ENCODE data around the gene TGFB3. TPM values are rescaled to one million over a fixed set of nuclear protein-coding genes. Genes with fewer than 3 reads are reported as not detected.
"Not testable (repeated sequence)": the region's sequence is repeated elsewhere in the genome, so short reads cannot be mapped to it uniquely, and the experiment has no call there.

The TGFB3 gene
- total RNA-seq, 1 experiment from 2014 or later = 10.0 TPM

GRCh38 chr14:76011930-76012329 lies 30.1 kb upstream of the TGFB3 start:
- Histone ChIP-seq H3K4me2 (ENCODE audit: low read depth, low read length, poor library complexity, severe bottlenecking) (no peak overlapping the region), H3K9me3 (ENCODE audit: low read length) (no peaks in the 10 kb centered on the region), H3K4me1 (ENCODE audit: low read length) (peaks cover 15% of the 10 kb centered on the region), H3K27ac (ENCODE audit: low read length) (no peak overlapping the region), H3K36me3 (ENCODE audit: insufficient read depth, low read length) (peaks cover 6% of the 10 kb centered on the region), H2AFZ (ENCODE audit: low read length) (no peak overlapping the region), H3K27me3 (ENCODE audit: low read length) (no peaks in the 10 kb centered on the region), H3K79me2 (ENCODE audit: low read length) (peaks cover 6% of the 10 kb centered on the region; the same call in 1 of the 2 replicates), H3K4me3 (ENCODE audit: low read length) (no peak overlapping the region), H3K9ac (ENCODE audit: low read length) (no peak overlapping the region), H3K9me2 (replicated peaks; ENCODE audit: insufficient read depth, low read length) (no peaks in the 10 kb centered on the region), H4K20me1 (ENCODE audit: insufficient read depth, low read depth, low read length) (no peaks in the 10 kb centered on the region)
- no peak for DNase-seq

GRCh38 chr14:76009627-76010026 lies 27.8 kb upstream of the TGFB3 start:
- not testable (repeated sequence) for H3K9ac ChIP-seq (ENCODE audit: low read length); H3K4me2 ChIP-seq (ENCODE audit: low read depth, low read length, poor library complexity, severe bottlenecking); H3K27me3 ChIP-seq (ENCODE audit: low read length); H3K27ac ChIP-seq (ENCODE audit: low read length); H3K4me1 ChIP-seq (ENCODE audit: low read length); H4K20me1 ChIP-seq (ENCODE audit: insufficient read depth, low read depth, low read length); H3K9me2 ChIP-seq (replicated peaks; ENCODE audit: insufficient read depth, low read length); H3K4me3 ChIP-seq (ENCODE audit: low read length); DNase-seq; H3K79me2 ChIP-seq (ENCODE audit: low read length); H2AFZ ChIP-seq (ENCODE audit: low read length); H3K36me3 ChIP-seq (ENCODE audit: insufficient read depth, low read length); H3K9me3 ChIP-seq (ENCODE audit: low read length)

- H3K9me3 ChIP-seq (ENCODE audit: low read length) = 0 out of 2 replicates have a peak, but pooled peaks cover 3% of the 10 kb centered on the region
- H4K20me1 ChIP-seq (ENCODE audit: insufficient read depth, low read depth, low read length) = no peaks in the 10 kb centered on the region
- no peaks in the 10 kb centered on the region for H3K9me2 ChIP-seq (replicated peaks; ENCODE audit: insufficient read depth, low read length)
- H2AFZ ChIP-seq (ENCODE audit: low read length) = no peak overlapping the region
- peaks cover 14% of the 10 kb centered on the region for H3K36me3 ChIP-seq (ENCODE audit: insufficient read depth, low read length)
- H3K27me3 ChIP-seq (ENCODE audit: low read length) = no peaks in the 10 kb centered on the region
- no peaks in the 10 kb centered on the region for H3K79me2 ChIP-seq (ENCODE audit: low read length)
- no peak overlapping the region for H3K9ac ChIP-seq (ENCODE audit: low read length)
- no peak overlapping the region for H3K27ac ChIP-seq (ENCODE audit: low read length)
- H3K4me1 ChIP-seq (ENCODE audit: low read length) = no peaks in the 10 kb centered on the region
- H3K4me2 ChIP-seq (ENCODE audit: low read depth, low read length, poor library complexity, severe bottlenecking) = no peak overlapping the region
- no peak overlapping the region for H3K4me3 ChIP-seq (ENCODE audit: low read length)
- DNase-seq = no peak
Observed at GRCh38 chr14:76007852-76008251, 26.1 kb upstream of the TGFB3 start.

- no peak for DNase-seq
- Histone ChIP-seq H3K27me3 (ENCODE audit: low read length) (no peaks in the 10 kb centered on the region), H3K9ac (ENCODE audit: low read length) (no peak overlapping the region), H3K9me3 (ENCODE audit: low read length) (0 out of 2 replicates have a peak, but pooled peaks cover 3% of the 10 kb centered on the region), H2AFZ (ENCODE audit: low read length) (no peak overlapping the region), H4K20me1 (ENCODE audit: insufficient read depth, low read depth, low read length) (no peaks in the 10 kb centered on the region), H3K36me3 (ENCODE audit: insufficient read depth, low read length) (peaks cover 14% of the 10 kb centered on the region), H3K4me1 (ENCODE audit: low read length) (no peaks in the 10 kb centered on the region), H3K79me2 (ENCODE audit: low read length) (no peaks in the 10 kb centered on the region), H3K9me2 (replicated peaks; ENCODE audit: insufficient read depth, low read length) (no peaks in the 10 kb centered on the region), H3K4me2 (ENCODE audit: low read depth, low read length, poor library complexity, severe bottlenecking) (no peak overlapping the region), H3K27ac (ENCODE audit: low read length) (no peak overlapping the region), H3K4me3 (ENCODE audit: low read length) (no peak overlapping the region)
Observed at GRCh38 chr14:76007379-76007778, 25.6 kb upstream of the TGFB3 start.

- no peaks in the 10 kb centered on the region for H4K20me1 ChIP-seq (ENCODE audit: insufficient read depth, low read depth, low read length)
- no peak overlapping the region for H3K27ac ChIP-seq (ENCODE audit: low read length)
- H3K4me3 ChIP-seq (ENCODE audit: low read length) = no peak overlapping the region
- DNase-seq = no peak
- H3K9me3 ChIP-seq (ENCODE audit: low read length) = 0 out of 2 replicates have a peak, but pooled peaks cover 3% of the 10 kb centered on the region
- H3K27me3 ChIP-seq (ENCODE audit: low read length) = no peaks in the 10 kb centered on the region
- no peak overlapping the region for H3K4me2 ChIP-seq (ENCODE audit: low read depth, low read length, poor library complexity, severe bottlenecking)
- no peaks in the 10 kb centered on the region for H3K4me1 ChIP-seq (ENCODE audit: low read length)
- H3K36me3 ChIP-seq (ENCODE audit: insufficient read depth, low read length) = peaks cover 14% of the 10 kb centered on the region
- H3K79me2 ChIP-seq (ENCODE audit: low read length) = no peaks in the 10 kb centered on the region
- H2AFZ ChIP-seq (ENCODE audit: low read length) = no peak overlapping the region
- H3K9me2 ChIP-seq (replicated peaks; ENCODE audit: insufficient read depth, low read length) = no peaks in the 10 kb centered on the region
- no peak overlapping the region for H3K9ac ChIP-seq (ENCODE audit: low read length)
Observed at GRCh38 chr14:76006253-76006652, 24.5 kb upstream of the TGFB3 start.

- no peak overlapping the region for H3K27ac ChIP-seq (ENCODE audit: low read length)
- no peak overlapping the region for H2AFZ ChIP-seq (ENCODE audit: low read length)
- H3K9me2 ChIP-seq (replicated peaks; ENCODE audit: insufficient read depth, low read length) = no peaks in the 10 kb centered on the region
- no peak overlapping the region for H3K9ac ChIP-seq (ENCODE audit: low read length)
- peaks cover 18% of the 10 kb centered on the region for H3K36me3 ChIP-seq (ENCODE audit: insufficient read depth, low read length)
- no peak for DNase-seq
- no peak overlapping the region for H3K4me3 ChIP-seq (ENCODE audit: low read length)
- no peaks in the 10 kb centered on the region for H3K79me2 ChIP-seq (ENCODE audit: low read length)
- no peaks in the 10 kb centered on the region for H3K27me3 ChIP-seq (ENCODE audit: low read length)
- 0 out of 2 replicates have a peak, but pooled peaks cover 3% of the 10 kb centered on the region for H3K9me3 ChIP-seq (ENCODE audit: low read length)
- H4K20me1 ChIP-seq (ENCODE audit: insufficient read depth, low read depth, low read length) = no peaks in the 10 kb centered on the region
- H3K4me1 ChIP-seq (ENCODE audit: low read length) = no peaks in the 10 kb centered on the region
- no peak overlapping the region for H3K4me2 ChIP-seq (ENCODE audit: low read depth, low read length, poor library complexity, severe bottlenecking)
Observed at GRCh38 chr14:76002383-76002782, 20.6 kb upstream of the TGFB3 start.

GRCh38 chr14:75999511-76000190 lies 17.9 kb upstream of the TGFB3 start:
- no peak overlapping the region for H3K27ac ChIP-seq (ENCODE audit: low read length)
- H3K27me3 ChIP-seq (ENCODE audit: low read length) = no peaks in the 10 kb centered on the region
- H4K20me1 ChIP-seq (ENCODE audit: insufficient read depth, low read depth, low read length) = no peaks in the 10 kb centered on the region
- no peak for DNase-seq
- H2AFZ ChIP-seq (ENCODE audit: low read length) = no peak overlapping the region
- peaks cover 11% of the 10 kb centered on the region; the same call in 1 of the 2 replicates for H3K36me3 ChIP-seq (ENCODE audit: insufficient read depth, low read length)
- H3K9me2 ChIP-seq (replicated peaks; ENCODE audit: insufficient read depth, low read length) = no peaks in the 10 kb centered on the region
- no peak overlapping the region for H3K9ac ChIP-seq (ENCODE audit: low read length)
- no peak overlapping the region for H3K4me2 ChIP-seq (ENCODE audit: low read depth, low read length, poor library complexity, severe bottlenecking)
- no peaks in the 10 kb centered on the region for H3K4me1 ChIP-seq (ENCODE audit: low read length)
- H3K9me3 ChIP-seq (ENCODE audit: low read length) = no peaks in the 10 kb centered on the region
- no peak overlapping the region for H3K4me3 ChIP-seq (ENCODE audit: low read length)
- H3K79me2 ChIP-seq (ENCODE audit: low read length) = no peaks in the 10 kb centered on the region

GRCh38 chr14:75996488-75996887 lies 14.7 kb upstream of the TGFB3 start:
- no peak overlapping the region for H3K4me2 ChIP-seq (ENCODE audit: low read depth, low read length, poor library complexity, severe bottlenecking)
- no peak overlapping the region for H2AFZ ChIP-seq (ENCODE audit: low read length)
- peaks cover 4% of the 10 kb centered on the region; the same call in 1 of the 2 replicates for H3K36me3 ChIP-seq (ENCODE audit: insufficient read depth, low read length)
- H3K4me1 ChIP-seq (ENCODE audit: low read length) = peaks cover 14% of the 10 kb centered on the region
- H3K9me3 ChIP-seq (ENCODE audit: low read length) = no peaks in the 10 kb centered on the region
- H3K27ac ChIP-seq (ENCODE audit: low read length) = no peak overlapping the region
- H3K79me2 ChIP-seq (ENCODE audit: low read length) = no peaks in the 10 kb centered on the region
- H3K4me3 ChIP-seq (ENCODE audit: low read length) = no peak overlapping the region
- no peak overlapping the region for H3K9ac ChIP-seq (ENCODE audit: low read length)
- DNase-seq = no peak
- no peaks in the 10 kb centered on the region for H3K27me3 ChIP-seq (ENCODE audit: low read length)
- H4K20me1 ChIP-seq (ENCODE audit: insufficient read depth, low read depth, low read length) = no peaks in the 10 kb centered on the region
- no peaks in the 10 kb centered on the region for H3K9me2 ChIP-seq (replicated peaks; ENCODE audit: insufficient read depth, low read length)

Data from Karpas-422 (cell line).